DMS114 treated with DMSO at 0.1 percent for 48 hours (cell line): Measurements from ENCODE around the gene SBNO2.
"Not testable (repeated sequence)": the region's sequence is repeated elsewhere in the genome, so short reads cannot be mapped to it uniquely, and the experiment has no call there.

Source experiments
- DNase-seq: peaks from one replicate; lab custom pipeline; 2025; ENCODE audit not compliant: unreplicated experiment; lab: John Stamatoyannopoulos, UW

SBNO2 gene

DNA sequence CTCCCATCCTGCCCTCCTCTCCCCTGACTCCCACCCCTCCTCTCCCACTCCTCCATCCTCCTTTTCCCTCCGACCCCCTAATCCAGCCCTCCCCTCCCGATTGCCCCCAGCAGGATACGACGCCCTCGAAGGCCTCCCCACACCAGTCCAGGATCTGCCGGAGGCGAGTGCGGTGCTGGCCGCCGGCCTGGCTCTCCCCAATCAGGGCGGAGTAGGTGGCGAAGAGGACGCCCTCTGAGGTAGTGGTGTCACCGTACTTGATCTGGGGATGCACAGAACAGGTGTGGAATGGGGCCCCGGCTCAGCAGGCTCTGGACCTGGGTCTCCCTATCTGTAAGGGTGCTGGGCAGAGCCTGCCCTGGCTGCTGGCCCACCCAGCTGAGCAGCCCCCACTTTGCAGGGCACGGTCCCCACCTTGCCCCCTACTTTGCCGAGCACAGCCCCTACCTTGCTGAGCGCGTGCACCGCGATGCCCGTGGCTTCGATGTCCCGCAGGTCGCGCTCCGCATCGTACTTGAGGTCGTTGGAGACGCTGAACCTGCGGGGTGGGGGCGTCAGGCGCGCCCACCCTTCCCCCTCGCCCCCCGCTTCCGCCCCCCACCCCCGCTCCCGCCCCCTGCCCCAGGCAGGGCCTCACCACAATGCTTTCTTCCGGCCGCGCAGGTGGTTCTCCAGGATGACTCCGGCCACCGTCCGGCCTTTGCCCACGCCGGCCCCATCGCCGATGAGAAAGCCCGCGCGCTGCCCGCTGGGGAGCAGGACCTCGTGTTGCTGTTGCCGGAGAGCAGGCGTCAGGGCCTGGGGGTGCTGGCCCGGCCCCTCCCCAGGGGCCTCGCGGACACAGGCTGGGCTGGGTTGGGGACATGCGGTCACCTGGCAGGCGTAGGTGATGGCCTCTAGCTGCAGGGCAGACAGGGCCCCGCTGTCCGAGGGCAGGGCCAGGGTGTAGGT is 51.8 kb downstream of the SBNO2 start:
- DNase-seq = no peak

DNA sequence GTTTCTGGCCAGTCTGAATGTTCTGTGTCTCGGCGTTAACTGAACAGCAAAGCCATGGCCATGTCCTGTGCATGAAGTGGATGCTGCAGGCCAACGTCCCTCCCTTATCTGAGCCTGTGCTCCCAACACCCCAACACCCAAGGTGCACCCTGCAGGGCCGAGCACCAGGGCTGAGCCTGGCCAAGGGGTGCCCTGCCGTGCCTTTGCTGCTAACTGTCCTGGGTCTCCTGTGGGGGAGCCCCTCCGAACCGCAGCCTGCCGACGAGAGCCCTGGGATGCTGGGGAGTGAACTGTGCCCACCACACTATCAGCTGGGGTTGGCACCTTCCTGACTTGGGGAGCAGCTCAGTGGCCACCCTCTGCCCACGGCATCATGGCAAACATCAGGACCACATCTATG is 52.7 kb downstream of the SBNO2 start:
- no peak for DNase-seq

GRCh38 chr19:1119475-1120217 is 54.4 kb downstream of the SBNO2 start:
- no peak for DNase-seq

DNA sequence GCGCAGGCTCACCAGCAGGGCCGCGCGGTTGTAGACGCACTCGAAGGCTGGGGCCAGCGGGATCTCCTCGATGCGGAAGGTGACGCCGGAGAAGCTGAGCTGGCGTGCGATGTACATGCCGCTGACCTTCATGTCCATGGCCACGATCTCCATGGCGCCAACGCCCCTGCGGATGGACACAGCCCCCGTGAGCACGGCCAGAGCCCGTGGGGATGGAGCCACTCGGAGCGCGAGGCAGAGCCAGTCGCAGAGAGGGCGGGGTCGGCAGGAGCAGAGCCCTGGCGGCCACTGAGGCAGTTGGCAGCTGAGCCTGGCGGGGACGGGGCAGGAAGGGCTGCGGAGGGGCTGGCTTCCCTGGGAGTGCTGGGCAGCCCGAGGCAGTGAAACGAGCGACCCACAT is 55.1 kb downstream of the SBNO2 start:
- no peak for DNase-seq

DNA sequence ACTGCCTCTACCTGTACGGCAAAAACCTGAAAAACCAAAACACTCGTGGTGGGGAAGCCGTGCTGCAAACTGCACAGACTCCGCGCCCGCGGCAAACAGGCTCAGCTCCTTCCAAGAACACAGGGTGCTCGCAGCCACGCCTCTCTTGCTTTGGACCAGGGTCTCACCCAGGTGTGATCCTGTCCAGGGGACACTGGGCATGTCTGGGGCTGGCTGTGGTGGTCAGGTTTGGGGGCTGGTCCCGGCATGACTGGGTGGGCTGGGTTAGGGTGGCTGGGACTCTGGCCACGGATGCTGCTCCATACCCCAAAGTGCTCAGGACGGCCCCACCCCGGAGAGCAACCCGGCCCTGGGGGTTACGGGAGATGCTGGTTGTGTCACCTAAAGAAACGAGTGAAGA is 56.4 kb downstream of the SBNO2 start:
- no peak for DNase-seq

DNA sequence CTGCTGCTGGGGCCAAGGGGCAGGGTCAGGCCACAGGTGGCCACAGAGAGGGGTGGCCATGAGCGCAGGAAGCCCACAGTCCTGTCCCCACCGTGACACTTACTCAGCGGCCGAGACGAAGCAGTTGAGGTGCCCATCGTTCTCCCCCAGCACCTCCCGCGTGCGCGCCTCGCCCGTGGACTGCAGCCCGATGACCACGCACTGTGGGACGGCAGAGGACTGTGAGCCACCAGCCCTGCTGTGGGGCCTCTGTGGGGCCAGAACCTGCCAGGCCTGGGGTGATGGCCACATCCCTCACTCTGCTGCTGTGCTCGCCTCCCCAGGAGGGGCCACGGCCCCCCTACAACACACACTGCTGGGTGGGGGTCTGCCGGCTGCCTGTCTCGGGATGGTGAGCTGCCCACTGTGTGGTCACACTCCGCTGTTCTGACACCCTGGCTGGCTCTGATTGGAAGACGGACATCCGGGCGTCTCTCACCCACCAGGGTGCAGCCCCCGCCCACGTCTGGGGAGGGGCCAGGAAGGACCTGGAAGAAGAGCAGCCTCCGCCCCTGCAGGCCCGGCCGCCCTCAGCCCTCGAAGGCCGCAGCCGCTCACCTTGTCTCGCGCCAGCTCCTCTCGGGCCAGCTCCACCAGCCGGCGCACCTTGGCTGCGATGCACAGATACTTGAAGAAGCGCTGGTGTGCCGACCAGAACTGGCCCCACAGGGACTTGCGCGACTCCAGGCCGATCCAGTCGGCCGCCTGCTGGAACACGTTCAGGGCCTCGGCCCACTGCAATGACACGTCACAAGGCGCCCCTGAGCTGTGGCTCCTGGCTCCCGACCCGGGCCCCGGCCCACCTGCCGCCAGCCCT is 57.1 kb downstream of the SBNO2 start:
- DNase-seq = no peak

- DNase-seq = no peak
These were observed 58.2 kb downstream of the SBNO2 start for GRCh38 chr19:1115646-1116420.

GRCh38 chr19:1114728-1115127 is 59.3 kb downstream of the SBNO2 start:
- not testable (repeated sequence) for DNase-seq

- DNase-seq = no peak
These were observed 60.0 kb downstream of the SBNO2 start for GRCh38 chr19:1113986-1114483.

GRCh38 chr19:1113030-1113985 is 60.8 kb downstream of the SBNO2 start:
- no peak for DNase-seq

DNA sequence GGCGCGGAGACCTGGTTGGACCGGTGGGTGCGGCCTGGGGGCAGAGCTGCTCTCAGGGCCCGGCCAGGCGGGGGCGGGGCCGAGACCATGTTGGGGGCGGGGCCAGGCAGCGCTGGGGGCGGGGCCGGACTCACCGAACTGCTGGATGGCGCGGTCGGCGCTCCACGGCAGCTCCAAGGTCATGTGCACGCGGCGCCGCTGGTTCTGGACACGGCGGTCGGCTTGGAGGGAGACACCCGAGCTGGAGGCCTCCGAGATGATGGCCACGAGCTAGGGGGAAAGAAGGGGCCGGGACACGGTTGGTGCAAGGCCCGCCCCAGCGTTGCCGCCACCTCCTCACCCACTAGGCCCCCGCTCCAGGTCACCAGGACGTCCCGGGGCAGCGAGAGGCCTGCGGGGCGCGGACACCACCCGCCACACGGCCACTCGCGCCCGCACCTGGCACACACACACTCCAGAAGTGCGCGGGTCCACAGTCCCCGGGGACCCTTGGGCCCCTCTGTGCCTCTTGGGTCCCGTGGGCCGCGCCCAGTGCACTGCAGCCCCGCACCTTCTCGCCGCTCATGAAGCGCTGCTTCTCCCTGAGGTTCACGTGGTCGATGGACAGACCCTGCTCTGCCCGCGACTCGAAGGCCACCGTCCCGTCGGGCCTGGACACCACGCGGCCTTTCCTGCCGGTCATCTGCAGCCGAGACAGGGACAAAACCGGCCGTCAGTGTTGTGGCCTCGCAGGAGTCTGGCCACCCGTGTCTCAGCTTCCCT is 61.6 kb downstream of the SBNO2 start:
- DNase-seq = no peak

DNA sequence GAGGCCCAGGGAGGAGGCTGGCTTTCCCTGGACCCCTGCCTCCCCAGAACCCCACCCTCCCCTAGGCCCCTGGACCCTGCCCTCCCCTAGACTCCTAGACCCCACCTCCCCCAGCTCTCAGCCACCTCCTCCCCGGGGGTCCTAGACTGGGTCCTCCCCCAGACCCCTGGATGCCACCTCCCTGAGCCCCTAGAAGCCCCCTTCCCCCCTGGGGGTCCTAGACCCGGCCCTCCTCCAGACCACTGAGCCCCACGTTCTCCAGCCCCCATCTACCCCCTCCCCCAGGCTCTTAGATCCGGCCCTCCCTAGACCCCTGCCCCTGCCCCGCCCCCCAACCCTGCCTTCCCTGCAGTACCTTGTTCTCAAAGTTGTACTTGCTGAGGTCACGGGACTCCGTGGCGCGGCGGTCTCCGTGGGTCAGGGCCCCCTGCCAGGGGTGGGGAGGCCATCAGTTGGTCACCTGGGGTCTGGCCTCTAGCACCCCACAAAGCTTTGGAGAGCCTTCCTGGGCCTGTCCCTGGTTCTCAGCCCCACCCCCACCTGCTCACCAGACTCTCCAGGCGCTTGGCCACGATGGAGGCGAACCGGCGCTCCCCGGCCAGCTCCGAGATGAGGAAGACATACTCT is 62.3 kb downstream of the SBNO2 start:
- no peak for DNase-seq

GRCh38 chr19:1110809-1111640 is 63.0 kb downstream of the SBNO2 start:
- no peak for DNase-seq

DNA sequence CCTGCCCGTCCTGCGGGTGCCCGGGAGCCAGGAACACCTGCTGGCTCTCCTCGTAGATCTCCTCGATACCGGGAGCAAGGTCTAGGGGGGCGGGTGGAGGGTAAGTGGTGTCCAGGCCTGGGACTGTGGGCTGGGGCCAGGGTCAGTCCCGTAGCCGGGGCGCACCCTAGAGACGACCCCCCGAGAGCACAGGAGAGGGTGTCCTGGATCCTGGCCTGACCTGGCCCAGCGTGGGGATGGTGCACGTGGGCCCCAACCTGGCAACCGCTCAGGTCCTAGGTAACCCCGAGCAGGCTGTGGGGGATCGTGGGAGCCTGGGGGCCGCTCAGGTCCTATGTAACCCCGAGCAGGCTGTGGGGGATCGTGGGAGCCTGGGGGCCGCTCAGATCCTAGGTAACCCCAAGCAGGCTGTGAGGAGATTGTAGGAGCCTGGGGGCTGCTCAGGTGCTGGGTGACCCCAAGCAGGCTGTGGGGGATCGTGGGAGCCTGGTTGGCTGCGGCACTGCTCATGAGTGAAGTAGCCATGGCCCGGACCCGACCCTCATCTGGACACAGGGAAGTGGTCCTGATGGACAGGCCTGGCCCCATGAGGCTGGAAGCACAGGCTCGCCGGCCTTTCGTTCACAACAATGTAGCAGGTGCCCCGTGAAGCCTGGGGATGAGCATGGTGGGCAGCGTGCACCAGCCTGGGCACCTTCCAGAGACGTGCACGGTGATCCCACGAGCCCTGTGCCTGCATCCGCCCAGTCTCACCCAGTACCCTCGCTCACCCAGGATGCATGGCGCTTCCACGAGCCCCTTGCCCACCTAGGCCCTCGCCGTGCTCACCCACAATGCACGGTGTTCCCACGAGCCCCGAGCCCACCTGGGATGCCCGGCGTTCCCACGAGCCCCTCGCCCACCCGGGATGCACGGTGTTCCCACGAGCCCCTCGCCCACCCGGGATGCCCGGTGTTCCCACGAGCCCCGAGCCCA is 64.1 kb downstream of the SBNO2 start:
- no peak for DNase-seq

- DNase-seq = no peak
These were observed 65.0 kb downstream of the SBNO2 start for GRCh38 chr19:1109032-1109551.
